Keratinocyte (primary cell): ENCODE results near the gene CRP.

Experiments
- CTCF ChIP-seq, 3 experiments: IDR thresholded peaks in 1 of 3; conservative IDR thresholded peaks in 1 of 3; optimal IDR thresholded peaks in 1 of 3; 2 replicates in 2 of 3; 3 replicates in 1 of 3; pipeline versions ENCODE3 to v1.5.1; 2011; ENCODE audit warnings: low read length in 3 of 3, mild to moderate bottlenecking in 3 of 3, moderate library complexity in 2 of 3, control low read depth in 1 of 3, inconsistent platforms in 1 of 3; ENCODE audit not compliant: insufficient read depth in 2 of 3; ENCODE audit errors: extremely low read depth in 1 of 3
- EZH2 ChIP-seq: IDR thresholded peaks from one replicate; pipeline ENCODE4 v1.6.1; 2012; ENCODE audit warnings: inconsistent platforms, mild to moderate bottlenecking, low read length, moderate library complexity

GRCh38 chr1:159750621-159751020 is 36.2 kb upstream of the CRP start:
- TF ChIP-seq CTCF (optimal IDR thresholded peaks at IDR 0.05 in 1 of 3, IDR thresholded peaks at IDR 0.05 in 1 of 3, conservative IDR thresholded peaks at IDR 0.05 in 1 of 3; ENCODE audit: extremely low read depth in 1 of 3, insufficient read depth in 2 of 3, low read length in 3 of 3), result no peak
- no peak for TF ChIP-seq EZH2
